HL-60 (cell line): ENCODE results near the gene YJU2.
"Not testable (repeated sequence)": the region's sequence is repeated elsewhere in the genome, so short reads cannot be mapped to it uniquely, and the experiment has no call there.

Experiments
- DNase-seq, 2 experiments: peaks; one replicate each; pipeline ENCODE4 v3.0.0-alpha.2; 2010 to 2020; ENCODE audit warnings: low read depth in 1 of 2, low spot score in 1 of 2
- H3K27ac ChIP-seq: fragments of 250-450 bp; sonication (Bioruptor Pico); replicated peaks from 2 replicates; pipeline ENCODE4 v1.5.1; 2020; ENCODE audit warnings: mild to moderate bottlenecking, moderate library complexity
- H3K27me3 ChIP-seq: fragments of 250-450 bp; sonication (Bioruptor Pico); 2 replicates; pipeline ENCODE4 v1.5.1; 2021; ENCODE audit warnings: mild to moderate bottlenecking, moderate library complexity; ENCODE audit not compliant: insufficient read depth, poor library complexity, severe bottlenecking
- H3K4me3 ChIP-seq: replicated peaks from 2 replicates; pipeline ENCODE4 v1.5.1; 2011; ENCODE audit warnings: mild to moderate bottlenecking, control low read depth, low read length; ENCODE audit not compliant: insufficient read depth
- CTCF ChIP-seq: IDR thresholded peaks from one replicate; pipeline ENCODE4 v1.5.1; 2011; ENCODE audit warnings: low read length, control low read depth, inconsistent platforms; ENCODE audit not compliant: insufficient read depth
- GABPA ChIP-seq: IDR thresholded peaks from 2 replicates; pipeline ENCODE4 v1.6.1; 2012; ENCODE audit warnings: low read depth
- POLR2AphosphoS5 ChIP-seq: IDR thresholded peaks from 2 replicates; pipeline ENCODE4 v1.6.1; 2012; ENCODE audit warnings: low read depth
- REST ChIP-seq: IDR thresholded peaks from 2 replicates; pipeline ENCODE4 v1.6.1; 2012; ENCODE audit warnings: low read depth; ENCODE audit not compliant: insufficient replicate concordance
- SPI1 ChIP-seq: IDR thresholded peaks from 2 replicates; pipeline ENCODE4 v1.6.1; 2012; ENCODE audit warnings: low read depth, mild to moderate bottlenecking, borderline replicate concordance

YJU2 gene

GRCh38 chr19:4267901-4268815 is 21.3 kb downstream of the YJU2 start:
- Histone ChIP-seq H3K4me3 (no peak overlapping the region), H3K27ac (no peak overlapping the region), H3K27me3 (no peaks in the 10 kb centered on the region)
- no peak for DNase-seq
- TF ChIP-seq REST (no peak), SPI1 (no peak), GABPA (no peak), CTCF (no peak), POLR2AphosphoS5 (no peak)

- Histone ChIP-seq H3K27me3 (no peaks in the 10 kb centered on the region), H3K27ac (no peak overlapping the region), H3K4me3 (no peak overlapping the region)
- TF ChIP-seq CTCF (no peak), GABPA (no peak), SPI1 (no peak), REST (no peak)
- DNase-seq = no peak
Measured at GRCh38 chr19:4268816-4269430, 22.0 kb downstream of the YJU2 start.

GRCh38 chr19:4272894-4273293 is 26.0 kb downstream of the YJU2 start:
- TF ChIP-seq GABPA (no peak), REST (no peak), POLR2AphosphoS5 (no peak), SPI1 (no peak), CTCF (no peak)
- no peak overlapping the region for H3K4me3 ChIP-seq
- H3K27ac ChIP-seq = no peak overlapping the region
- peaks cover 6% of the 10 kb centered on the region for H3K27me3 ChIP-seq
- no peak for DNase-seq

- peaks cover 12% of the 10 kb centered on the region for H3K27me3 ChIP-seq
- H3K27ac ChIP-seq, DNase-seq, H3K4me3 ChIP-seq: not testable (repeated sequence)
Measured at GRCh38 chr19:4274321-4274686, 27.4 kb downstream of the YJU2 start.
